ENCODE results near the gene PDE6H. TPM values are rescaled to one million over a fixed set of nuclear protein-coding genes. Genes with fewer than 3 reads are reported as not detected.

PDE6H gene
- total and polyA plus RNA-seq, 2 of the 8 experiments (the other 6 are each of a cell fraction or from before 2014, with no cell fraction given): not detected

DNA sequence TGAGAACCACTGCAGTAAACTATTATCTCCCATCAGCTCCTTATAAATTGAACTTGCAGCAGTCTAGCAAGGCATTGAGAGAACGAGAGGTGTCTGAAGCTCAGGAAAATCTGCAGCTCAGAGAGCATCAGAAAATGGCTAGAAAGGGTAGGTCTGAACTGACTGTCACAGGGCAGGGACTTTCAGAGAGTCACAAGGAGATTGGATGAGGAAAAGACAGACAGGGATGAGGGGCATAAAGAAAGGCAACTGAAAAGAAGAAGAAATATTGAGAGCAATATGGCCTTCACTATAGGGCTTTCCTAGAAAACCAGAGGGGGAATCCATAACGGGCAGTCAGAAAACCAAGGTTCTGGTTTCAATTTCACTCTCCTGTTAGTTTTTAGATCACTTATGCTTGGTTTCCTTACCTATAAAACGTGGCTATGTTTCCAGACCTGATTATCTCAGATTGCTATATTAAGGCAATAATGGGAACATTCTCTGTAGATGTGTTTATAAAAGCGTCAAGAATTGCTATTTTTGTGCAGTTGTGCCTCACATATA, 40.9 kb downstream of the PDE6H start:
- Histone ChIP-seq H3K18ac (ENCODE audit: extremely low read depth, low read length) (no peak overlapping the region), H3K4ac (replicated peaks; ENCODE audit: insufficient read length, low read depth, low read length) (no peak overlapping the region), H2BK12ac (ENCODE audit: low read depth, low read length) (no peak overlapping the region), H3K27ac (ENCODE audit: low read depth, low read length) (no peak overlapping the region), H2AK5ac (ENCODE audit: low read depth, low read length) (no peak overlapping the region), H3K79me1 (ENCODE audit: low read depth, low read length) (no peaks in the 10 kb centered on the region), H4K91ac (replicated peaks; ENCODE audit: insufficient read length, low read length) (no peak overlapping the region), H3K9ac (replicated peaks in 1 of 4; ENCODE audit: extremely low read depth in 1 of 4, low read depth in 3 of 4, low read length in 3 of 4) (no peak overlapping the region), H3K79me2 (ENCODE audit: control insufficient read depth in 1 of 2, insufficient read depth in 2 of 2, low read length in 2 of 2) (no peaks in the 10 kb centered on the region), H2BK5ac (ENCODE audit: low read depth, low read length) (no peak overlapping the region), H4K8ac (ENCODE audit: extremely low read depth, insufficient read depth, low read length) (no peak overlapping the region), H3K4me3 (ENCODE audit: extremely low read depth in 1 of 4, insufficient read depth in 2 of 4, low read depth in 3 of 4, low read length in 4 of 4) (no peak overlapping the region), H4K20me1 (replicated peaks in 1 of 2; ENCODE audit: control insufficient read depth in 1 of 2, insufficient read depth in 2 of 2, low read length in 2 of 2) (no peaks in the 10 kb centered on the region), H4K5ac (ENCODE audit: insufficient read length, low read depth, low read length) (no peak overlapping the region), H3K4me1 (replicated peaks in 1 of 4; ENCODE audit: control insufficient read depth in 3 of 4, insufficient read depth in 4 of 4, low read length in 3 of 4) (no peaks in the 10 kb centered on the region), H3K27me3 (replicated peaks in 1 of 4; ENCODE audit: control insufficient read depth in 3 of 4, extremely low read depth in 1 of 4, insufficient read depth in 3 of 4, low read length in 3 of 4) (no peaks in the 10 kb centered on the region), H2BK20ac (ENCODE audit: low read length) (no peak overlapping the region), H3K23ac (ENCODE audit: insufficient read length) (no peak overlapping the region), H3K36me3 (ENCODE audit: control insufficient read depth in 2 of 4, insufficient read depth in 4 of 4, low read length in 3 of 4) (no peaks in the 10 kb centered on the region), H3K56ac (replicated peaks; ENCODE audit: insufficient read length, low read depth, low read length) (no peak overlapping the region), H3K4me2 (ENCODE audit: insufficient read depth in 1 of 2, low read depth in 2 of 2, low read length in 2 of 2) (no peak overlapping the region), H3K23me2 (ENCODE audit: low read depth, low read length) (no peaks in the 10 kb centered on the region), H2BK120ac (replicated peaks; ENCODE audit: low read depth, low read length) (no peak overlapping the region), H2BK15ac (ENCODE audit: low read length) (no peak overlapping the region), H3K14ac (ENCODE audit: insufficient read length) (no peak overlapping the region), H2AFZ (ENCODE audit: low read length) (no peak overlapping the region), H3K9me3 (ENCODE audit: insufficient read depth in 2 of 2, low read depth in 1 of 2, low read length in 1 of 2) (no peaks in the 10 kb centered on the region)
- FAIRE-seq: no peak
- no peak for DNase-seq (ENCODE audit: low read depth in 1 of 2, low spot score in 2 of 2)
- 88% methylated on average over 4 of the region's 4 CpGs; no CpG with 5 or more reads in 1 of the 2 experiments for WGBS, 2 experiments (ENCODE audit: extremely low coverage in 1 of 2, insufficient coverage in 1 of 2, insufficient read length in 1 of 2, insufficient replicate concordance in 2 of 2, low coverage in 1 of 2, low lambda C conversion rate in 2 of 2, missing lambda C conversion rate in 1 of 2)
- CTCF ChIA-PET (ENCODE audit: partially characterized antibody): interaction anchor here (3.1 kb wide), 1 partner anchor 207 kb away, joined by 14 read pairs; the partner anchor contains the start of gene RERG
- TF ChIP-seq ASH2L (IDR thresholded peaks at IDR 0.05; ENCODE audit: low read length) (no peak), SAP30 (IDR thresholded peaks at IDR 0.05; ENCODE audit: insufficient read depth, insufficient replicate concordance, low read length) (no peak), CBX8 (IDR thresholded peaks at IDR 0.05; ENCODE audit: borderline replicate concordance, low read depth, low read length) (no peak), ZNF274 (IDR thresholded peaks at IDR 0.05; ENCODE audit: borderline replicate concordance, extremely low read depth, low read length) (no peak), TAF1 (IDR thresholded peaks at IDR 0.05; ENCODE audit: low read depth, low read length) (no peak), CHD2 (IDR thresholded peaks at IDR 0.05; ENCODE audit: low read length) (no peak), HDAC6 (IDR thresholded peaks at IDR 0.05; ENCODE audit: low read depth, low read length) (no peak), SP4 (IDR thresholded peaks at IDR 0.05; ENCODE audit: low read length) (no peak), POU5F1 (IDR thresholded peaks at IDR 0.05; ENCODE audit: low read depth, low read length) (no peak)
- TF ChIP-seq, protein P1, sequence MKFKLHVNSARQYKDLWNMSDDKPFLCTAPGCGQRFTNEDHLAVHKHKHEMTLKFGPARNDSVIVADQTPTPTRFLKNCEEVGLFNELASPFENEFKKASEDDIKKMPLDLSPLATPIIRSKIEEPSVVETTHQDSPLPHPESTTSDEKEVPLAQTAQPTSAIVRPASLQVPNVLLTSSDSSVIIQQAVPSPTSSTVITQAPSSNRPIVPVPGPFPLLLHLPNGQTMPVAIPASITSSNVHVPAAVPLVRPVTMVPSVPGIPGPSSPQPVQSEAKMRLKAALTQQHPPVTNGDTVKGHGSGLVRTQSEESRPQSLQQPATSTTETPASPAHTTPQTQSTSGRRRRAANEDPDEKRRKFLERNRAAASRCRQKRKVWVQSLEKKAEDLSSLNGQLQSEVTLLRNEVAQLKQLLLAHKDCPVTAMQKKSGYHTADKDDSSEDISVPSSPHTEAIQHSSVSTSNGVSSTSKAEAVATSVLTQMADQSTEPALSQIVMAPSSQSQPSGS (IDR thresholded peaks at IDR 0.05; ENCODE audit: low read length): no peak
- POLR2A ChIA-PET (ENCODE audit: partially characterized antibody): no interaction called here

Data from H1 (cell line).